ENCODE data around the gene IVL. TPM values are rescaled to one million over a fixed set of nuclear protein-coding genes. Genes with fewer than 3 reads are reported as not detected.

IVL gene
- total RNA-seq, 2 experiments from 2014 or later, result not detected

- H3K9me3 ChIP-seq (ENCODE audit: control insufficient read depth in 1 of 2, insufficient read depth in 1 of 2, low read length in 2 of 2), result no peaks in the 10 kb centered on the region
- TF ChIP-seq CTCF (IDR thresholded peaks at IDR 0.05), result no peak
- ATAC-seq (ENCODE audit: poor library complexity) (no peak), DNase-seq (no peak)
- no peaks in the 10 kb centered on the region for H3K36me3 ChIP-seq (ENCODE audit: insufficient read depth, low read length)
- ChIA-PET CTCF (no interaction called here), POLR2A (no interaction called here)
- Mint-ChIP-seq H3K9me3 (no peaks in the 10 kb centered on the region), H3K27me3 (peaks cover 62% of the 10 kb centered on the region), H3K27ac (no peak overlapping the region), H3K4me3 (no peak overlapping the region), H3K4me1 (ENCODE audit: low read depth) (no peaks in the 10 kb centered on the region), H3K36me3 (ENCODE audit: low read depth) (no peaks in the 10 kb centered on the region)
- peaks cover 5 to 13% of the 10 kb centered on the region in 2 experiments for H3K27me3 ChIP-seq (ENCODE audit: control insufficient read depth in 1 of 2, insufficient read depth in 2 of 2, low read length in 2 of 2)
- H3K4me3 ChIP-seq (ENCODE audit: low read length), result no peak overlapping the region
- no peak overlapping the region for H3K27ac ChIP-seq (ENCODE audit: low read depth in 1 of 2, low read length in 2 of 2)
- intact Hi-C loops (cut with DNase I, micrococcal nuclease), result no loop called here
- H3K4me1 ChIP-seq (ENCODE audit: insufficient read depth, low read length), result no peaks in the 10 kb centered on the region
These were observed 5.7 kb upstream of the IVL start for GRCh38 chr1:152902636-152903035.

- H3K4me3 Mint-ChIP-seq, result no peak overlapping the region
- no peaks in the 10 kb centered on the region for H3K4me1 Mint-ChIP-seq (ENCODE audit: low read depth)
- ChIA-PET POLR2A (no interaction called here), CTCF (no interaction called here)
- H3K9me3 Mint-ChIP-seq, result no peaks in the 10 kb centered on the region
- DNase-seq (no peak), ATAC-seq (ENCODE audit: poor library complexity) (no peak)
- intact Hi-C loops (cut with DNase I, micrococcal nuclease), result no loop called here
- H3K27ac ChIP-seq (ENCODE audit: low read depth in 1 of 2, low read length in 2 of 2), result no peak overlapping the region
- no peaks in the 10 kb centered on the region for H3K36me3 Mint-ChIP-seq (ENCODE audit: low read depth)
- peaks cover 0 to 6% of the 10 kb centered on the region in 2 experiments for H3K9me3 ChIP-seq (ENCODE audit: control insufficient read depth in 1 of 2, insufficient read depth in 1 of 2, low read length in 2 of 2)
- H3K27me3 ChIP-seq (ENCODE audit: control insufficient read depth in 1 of 2, insufficient read depth in 2 of 2, low read length in 2 of 2), result peaks cover 5 to 17% of the 10 kb centered on the region in 2 experiments
- H3K4me1 ChIP-seq (ENCODE audit: insufficient read depth, low read length), result no peaks in the 10 kb centered on the region
- peaks cover 66% of the 10 kb centered on the region for H3K27me3 Mint-ChIP-seq
- no peak overlapping the region for H3K27ac Mint-ChIP-seq
- no peak for TF ChIP-seq CTCF (IDR thresholded peaks at IDR 0.05)
- H3K4me3 ChIP-seq (ENCODE audit: low read length), result no peak overlapping the region
- H3K36me3 ChIP-seq (ENCODE audit: insufficient read depth, low read length), result no peaks in the 10 kb centered on the region
These were observed 3.5 kb upstream of the IVL start for GRCh38 chr1:152904688-152905440.

- Histone ChIP-seq H3K27ac (ENCODE audit: low read depth in 1 of 2, low read length in 2 of 2) (no peak overlapping the region), H3K4me3 (ENCODE audit: low read length) (no peak overlapping the region), H3K27me3 (ENCODE audit: control insufficient read depth in 1 of 2, insufficient read depth in 2 of 2, low read length in 2 of 2) (peaks cover 5 to 17% of the 10 kb centered on the region in 2 experiments), H3K9me3 (ENCODE audit: control insufficient read depth in 1 of 2, insufficient read depth in 1 of 2, low read length in 2 of 2) (peaks cover 0 to 18% of the 10 kb centered on the region in 2 experiments), H3K36me3 (ENCODE audit: insufficient read depth, low read length) (no peaks in the 10 kb centered on the region), H3K4me1 (ENCODE audit: insufficient read depth, low read length) (no peaks in the 10 kb centered on the region)
- Mint-ChIP-seq H3K27me3 (peaks cover 59% of the 10 kb centered on the region), H3K9me3 (no peaks in the 10 kb centered on the region), H3K36me3 (ENCODE audit: low read depth) (no peaks in the 10 kb centered on the region), H3K4me1 (ENCODE audit: low read depth) (no peaks in the 10 kb centered on the region), H3K4me3 (no peak overlapping the region), H3K27ac (no peak overlapping the region)
- no peak for ATAC-seq (ENCODE audit: poor library complexity)
- no peak for TF ChIP-seq CTCF (IDR thresholded peaks at IDR 0.05)
- peak in 1 of 14 experiments; percentile 6 for DNase-seq
- ChIA-PET CTCF (no interaction called here), POLR2A (no interaction called here)
- intact Hi-C loops (cut with DNase I, micrococcal nuclease), result no loop called here
These were observed 2.3 kb upstream of the IVL start for GRCh38 chr1:152906023-152906565.
